22Rv1 (cell line): Measurements from ENCODE around the gene MANF.

ENCODE experiments used
- CTCF ChIP-seq: fragments of 450-650 bp; IDR thresholded peaks from 2 replicates; pipeline ENCODE4 v1.5.1; 2017; ENCODE audit warnings: mild to moderate bottlenecking
- ZFX ChIP-seq: fragments of 450-650 bp; IDR thresholded peaks from 2 replicates; pipeline ENCODE4 v1.6.1; 2017; ENCODE audit warnings: antibody characterized with exemption, borderline replicate concordance

DNA sequence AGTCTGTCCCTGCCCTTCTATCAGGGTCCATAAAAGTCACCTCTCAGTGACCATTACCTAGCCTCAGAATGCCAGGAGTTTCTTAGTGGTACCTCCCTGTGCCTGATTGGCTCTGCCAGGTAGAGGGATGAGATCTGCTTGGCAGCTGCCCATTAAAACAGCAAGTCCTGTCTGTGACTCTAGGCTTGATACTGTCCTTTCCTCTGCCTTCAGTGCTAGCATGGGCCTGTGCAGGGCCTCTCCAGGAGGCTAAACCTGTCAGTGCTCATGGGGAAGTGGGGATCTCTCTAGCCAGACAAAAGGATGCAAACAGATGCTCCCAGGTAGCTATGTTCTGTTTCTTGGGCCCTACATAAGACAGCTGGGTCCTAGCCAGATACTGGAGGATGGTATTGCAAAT is 10.0 kb upstream of the MANF start:
- no peak for TF ChIP-seq CTCF
- TF ChIP-seq ZFX = no peak
